Omental fat pad (tissue), 4 donors: Measurements from ENCODE around the gene CPED1. TPM values are rescaled to one million over a fixed set of nuclear protein-coding genes. Genes with fewer than 3 reads are reported as not detected.

Experiments
- ATAC-seq: fragments of 150-250 bp; one replicate; pipeline ENCODE4 v1.9.1; 2016; ENCODE audit warnings: mild to moderate bottlenecking, moderate library complexity; ENCODE audit not compliant: low FRiP score
- DNase-seq: peaks from one replicate; pipeline ENCODE4 v3.0.0-alpha.2; 2019; ENCODE audit warnings: low spot score
- CTCF ChIP-seq, 3 donors: fragments of 450-650 bp; IDR thresholded peaks; one replicate each; pipeline ENCODE4 v1.5.1; 2016 to 2017; ENCODE audit warnings: antibody characterized with exemption in 3 of 3, mild to moderate bottlenecking in 3 of 3, moderate library complexity in 2 of 3
- total RNA-seq, 4 donors: library from RNA; depleted of rRNA; stranded (reverse); fragments of >200 nt; gene quantifications; one replicate each; pipeline ENCODE4 v1.1.0, GENCODE V29; 2016

The CPED1 gene
- total RNA-seq, 4 donors from 2014 or later = 24.9 to 63.9 (median 40.9) TPM

DNA sequence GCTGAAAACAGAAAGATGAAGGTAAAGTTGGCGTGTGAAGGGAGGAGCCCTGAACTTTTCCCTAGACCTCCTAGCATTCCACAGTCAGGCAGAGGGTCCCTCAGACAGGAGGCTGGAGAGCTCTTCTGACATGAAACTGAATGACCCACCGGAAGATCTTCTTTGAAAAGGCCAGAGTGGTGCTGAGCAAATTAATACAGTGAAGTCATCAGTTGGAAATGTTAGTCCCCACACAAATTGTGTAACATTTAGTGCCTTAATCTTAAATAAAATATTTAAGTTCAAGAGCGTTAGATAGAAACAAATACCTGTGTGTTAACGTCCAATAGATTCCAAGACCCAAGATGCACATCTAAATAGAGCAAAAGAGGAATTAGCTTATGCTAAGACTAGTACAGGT lies 291.3 kb downstream of the CPED1 start:
- no peak for TF ChIP-seq CTCF (IDR thresholded peaks at IDR 0.05)
- ATAC-seq (no peak), DNase-seq (no peak)

- no peak for DNase-seq
- ATAC-seq = no peak
- TF ChIP-seq CTCF (IDR thresholded peaks at IDR 0.05) = no peak
Observed at GRCh38 chr7:121280656-121281055, 292.1 kb downstream of the CPED1 start.

DNA sequence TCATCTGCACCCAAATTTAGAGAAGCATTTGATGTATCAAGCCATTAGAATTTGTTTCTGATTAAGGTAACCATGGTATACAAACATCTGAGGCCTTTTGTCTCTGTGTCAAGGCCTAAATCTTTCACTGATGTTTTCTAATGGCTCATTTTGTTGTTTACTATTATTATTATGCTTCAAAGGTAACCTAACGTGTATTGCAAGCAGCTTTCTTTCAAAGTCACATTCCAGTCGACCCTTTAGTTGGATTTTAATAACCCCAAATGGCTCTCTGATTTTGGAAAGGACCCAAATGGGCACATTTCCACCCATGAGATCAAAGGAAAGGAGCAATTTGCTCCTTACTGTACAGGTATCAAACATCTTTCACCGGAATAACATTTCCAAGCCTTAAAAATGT lies 293.6 kb downstream of the CPED1 start:
- no peak for ATAC-seq
- DNase-seq = no peak
- no peak for TF ChIP-seq CTCF (IDR thresholded peaks at IDR 0.05)

- no peak for DNase-seq
- TF ChIP-seq CTCF (IDR thresholded peaks at IDR 0.05) = no peak
- ATAC-seq = no peak
Observed at GRCh38 chr7:121285066-121285667, 296.7 kb downstream of the CPED1 start.

DNA sequence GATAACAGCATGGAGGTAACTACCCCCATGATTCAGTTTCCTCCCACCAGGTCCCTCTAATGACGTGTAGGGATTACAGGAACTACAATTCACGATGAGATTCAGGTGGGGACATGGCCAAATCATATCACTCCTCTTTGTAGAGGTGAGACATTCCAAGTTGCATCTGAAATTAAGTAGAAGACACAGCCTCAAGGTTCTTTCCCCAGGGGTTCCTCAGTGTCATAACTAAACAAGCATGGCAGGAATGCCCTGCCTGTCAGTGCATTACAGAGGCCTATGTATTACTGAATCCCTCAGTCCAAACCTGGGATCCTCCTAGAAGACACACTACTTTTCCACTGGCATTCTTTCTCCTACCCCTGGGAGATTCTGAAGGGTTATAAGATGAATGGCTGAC lies 297.7 kb downstream of the CPED1 start:
- ATAC-seq (no peak), DNase-seq (no peak)
- TF ChIP-seq CTCF (IDR thresholded peaks at IDR 0.05) = no peak

DNA sequence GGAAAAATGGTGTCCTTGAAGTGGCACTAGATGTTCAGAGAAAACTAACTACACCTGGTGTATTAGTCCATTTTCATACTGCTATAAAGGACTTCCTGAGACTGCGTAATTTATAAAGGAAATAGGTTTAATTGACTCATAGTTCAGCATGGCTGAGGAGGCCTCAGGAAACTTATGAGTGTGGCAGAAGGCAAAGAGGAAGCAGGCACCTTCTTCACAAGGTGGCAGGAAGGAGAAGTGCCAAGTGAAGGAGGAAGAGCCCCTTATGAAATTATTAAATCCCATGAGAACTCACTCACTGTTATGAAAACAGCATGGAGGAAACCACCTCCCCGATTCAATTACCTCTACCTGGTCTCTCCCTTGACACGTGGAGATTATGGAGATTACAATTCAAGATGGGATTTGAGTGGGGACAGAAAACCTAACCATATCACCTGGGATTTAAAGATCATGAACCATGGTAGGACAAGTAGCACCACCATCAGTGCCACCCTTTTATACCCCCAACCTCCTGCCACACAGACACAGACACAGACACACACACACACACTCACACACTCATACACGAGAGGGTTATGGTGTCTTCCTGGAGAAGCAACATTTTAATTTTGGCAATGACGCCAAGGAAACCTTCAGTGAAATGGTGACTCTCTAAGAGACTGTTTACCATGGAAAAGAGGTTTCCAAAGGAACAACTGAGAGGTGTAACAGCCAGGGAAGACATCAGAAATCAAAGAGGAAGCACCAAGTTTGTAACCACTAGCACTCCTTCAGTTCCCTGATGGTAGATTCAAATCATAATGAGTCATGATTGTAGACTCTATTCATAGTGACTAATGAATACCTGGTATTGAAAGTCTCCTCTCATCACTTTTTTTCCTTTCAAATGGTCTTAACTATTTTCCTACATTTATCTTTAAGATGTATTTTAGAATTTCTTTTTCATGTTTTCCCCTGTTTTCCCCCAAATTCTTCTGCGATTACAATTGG lies 298.5 kb downstream of the CPED1 start:
- ATAC-seq (no peak), DNase-seq (no peak)
- no peak for TF ChIP-seq CTCF (IDR thresholded peaks at IDR 0.05)
